ENCODE results near the gene ZCCHC7. TPM values are rescaled to one million over a fixed set of nuclear protein-coding genes. Genes with fewer than 3 reads are reported as not detected.

ZCCHC7 gene
- total RNA-seq, 1 donor from 2014 or later = 20.4 TPM

- ATAC-seq (no peak), DNase-seq (no peak)
- Histone ChIP-seq H3K4me3 (no peak overlapping the region), H3K36me3 (peaks cover 15% of the 10 kb centered on the region), H3K4me1 (no peaks in the 10 kb centered on the region), H3K27ac (no peak overlapping the region), H3K9me3 (no peaks in the 10 kb centered on the region), H3K27me3 (ENCODE audit: low read depth) (no peaks in the 10 kb centered on the region)
- intact Hi-C loops (cut with DNase I) = no loop called here
- TF ChIP-seq, protein P1, sequence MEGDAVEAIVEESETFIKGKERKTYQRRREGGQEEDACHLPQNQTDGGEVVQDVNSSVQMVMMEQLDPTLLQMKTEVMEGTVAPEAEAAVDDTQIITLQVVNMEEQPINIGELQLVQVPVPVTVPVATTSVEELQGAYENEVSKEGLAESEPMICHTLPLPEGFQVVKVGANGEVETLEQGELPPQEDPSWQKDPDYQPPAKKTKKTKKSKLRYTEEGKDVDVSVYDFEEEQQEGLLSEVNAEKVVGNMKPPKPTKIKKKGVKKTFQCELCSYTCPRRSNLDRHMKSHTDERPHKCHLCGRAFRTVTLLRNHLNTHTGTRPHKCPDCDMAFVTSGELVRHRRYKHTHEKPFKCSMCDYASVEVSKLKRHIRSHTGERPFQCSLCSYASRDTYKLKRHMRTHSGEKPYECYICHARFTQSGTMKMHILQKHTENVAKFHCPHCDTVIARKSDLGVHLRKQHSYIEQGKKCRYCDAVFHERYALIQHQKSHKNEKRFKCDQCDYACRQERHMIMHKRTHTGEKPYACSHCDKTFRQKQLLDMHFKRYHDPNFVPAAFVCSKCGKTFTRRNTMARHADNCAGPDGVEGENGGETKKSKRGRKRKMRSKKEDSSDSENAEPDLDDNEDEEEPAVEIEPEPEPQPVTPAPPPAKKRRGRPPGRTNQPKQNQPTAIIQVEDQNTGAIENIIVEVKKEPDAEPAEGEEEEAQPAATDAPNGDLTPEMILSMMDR (IDR thresholded peaks at IDR 0.05) = no peak
These were observed 31.4 kb downstream of the ZCCHC7 start for GRCh38 chr9:37151812-37152211.

- Histone ChIP-seq H3K27me3 (ENCODE audit: low read depth) (no peaks in the 10 kb centered on the region), H3K9me3 (no peaks in the 10 kb centered on the region), H3K36me3 (peaks cover 15% of the 10 kb centered on the region), H3K4me1 (no peaks in the 10 kb centered on the region), H3K27ac (no peak overlapping the region), H3K4me3 (no peak overlapping the region)
- TF ChIP-seq, protein P1 (IDR thresholded peaks at IDR 0.05) = no peak
- no peak for DNase-seq
- ATAC-seq = no peak
- intact Hi-C loops (cut with DNase I) = no loop called here
These were observed 32.0 kb downstream of the ZCCHC7 start for GRCh38 chr9:37152365-37152764.

- intact Hi-C loops (cut with DNase I) = no loop called here
- no peak for ATAC-seq
- H3K27me3 ChIP-seq (ENCODE audit: low read depth) = no peaks in the 10 kb centered on the region
- no peaks in the 10 kb centered on the region for H3K9me3 ChIP-seq
- no peaks in the 10 kb centered on the region for H3K4me1 ChIP-seq
- DNase-seq = no peak
- no peak overlapping the region for H3K4me3 ChIP-seq
- no peak overlapping the region for H3K27ac ChIP-seq
- TF ChIP-seq, protein P1 (IDR thresholded peaks at IDR 0.05) = no peak
- H3K36me3 ChIP-seq = peaks cover 12% of the 10 kb centered on the region
These were observed 35.2 kb downstream of the ZCCHC7 start for GRCh38 chr9:37155601-37156000.

DNA sequence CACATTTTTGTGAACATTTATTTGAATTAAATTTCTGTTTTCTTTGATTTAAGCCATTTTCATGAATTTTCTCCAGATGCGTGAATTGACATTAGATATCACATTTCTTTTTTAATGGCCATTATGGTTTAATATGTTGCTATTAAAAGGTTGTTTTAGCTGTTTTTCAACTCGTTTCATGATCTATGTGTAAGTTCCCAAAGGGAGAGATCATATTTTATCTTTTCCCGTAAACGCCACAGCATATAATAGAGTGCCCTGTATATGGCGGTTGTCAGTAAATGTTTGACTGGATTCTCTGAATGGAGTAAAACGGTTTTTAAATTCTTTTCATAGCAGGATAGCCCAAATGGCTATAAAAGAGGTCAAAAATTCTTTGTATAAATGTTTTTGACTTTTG lies 35.8 kb downstream of the ZCCHC7 start:
- DNase-seq = no peak
- intact Hi-C loops (cut with DNase I) = no loop called here
- H3K4me3 ChIP-seq = no peak overlapping the region
- no peaks in the 10 kb centered on the region for H3K4me1 ChIP-seq
- no peak overlapping the region for H3K27ac ChIP-seq
- ATAC-seq = no peak
- peaks cover 12% of the 10 kb centered on the region for H3K36me3 ChIP-seq
- no peaks in the 10 kb centered on the region for H3K9me3 ChIP-seq
- TF ChIP-seq, protein P1 (IDR thresholded peaks at IDR 0.05) = no peak
- H3K27me3 ChIP-seq (ENCODE audit: low read depth) = no peaks in the 10 kb centered on the region

GRCh38 chr9:37156781-37157356 lies 36.5 kb downstream of the ZCCHC7 start:
- Histone ChIP-seq H3K27ac (no peak overlapping the region), H3K4me1 (no peaks in the 10 kb centered on the region), H3K9me3 (no peaks in the 10 kb centered on the region), H3K27me3 (ENCODE audit: low read depth) (no peaks in the 10 kb centered on the region), H3K36me3 (peaks cover 12% of the 10 kb centered on the region), H3K4me3 (no peak overlapping the region)
- TF ChIP-seq, protein P1 (IDR thresholded peaks at IDR 0.05) = no peak
- intact Hi-C loops (cut with DNase I) = no loop called here
- no peak for ATAC-seq
- DNase-seq = no peak

All from lower lobe of right lung (tissue), 2 donors.